K562 (cell line): ENCODE results near the gene TRIM31. TPM values are rescaled to one million over a fixed set of nuclear protein-coding genes. Genes with fewer than 3 reads are reported as not detected.
A peak's percentile ranks its signal among the peaks of the same experiment; 100 is the strongest.

Source experiments
- ATAC-seq: fragments of 200-7000 bp; cut with Tn5 transposase; 3 replicates; pipeline ENCODE4 v1.9.1; 2020; ENCODE audit warnings: moderate library complexity
- BruUV-seq: library from RNA; stranded (reverse); fragments of 400-500 nt; replicated peaks from 2 replicates; lab custom pipeline; 2021; lab: Mats Ljungman, UMichigan
- CTCF ChIA-PET: fragments of 300-600 bp; formaldehyde crosslinking; extraction: SDS; loops from one replicate; lab custom pipeline; 2021; ENCODE audit warnings: low intra/inter-chr PET ratio; lab: Yijun Ruan, JAX
- POLR2A ChIA-PET: fragments of 300-600, 350-650 bp; sonication (Branson Sonifier 250); formaldehyde crosslinking; extraction: SDS; loops from one replicate; lab custom pipeline; 2021; ENCODE audit warnings: antibody characterized with exemption, inconsistent platforms; lab: Yijun Ruan, JAX
- DNase-seq, 4 experiments: peaks; one replicate each; pipeline versions ENCODE4 v3.0.0 to v3.0.0-alpha.2; 2011 to 2018; ENCODE audit warnings: low spot score in 3 of 4, mixed read lengths in 3 of 4; ENCODE audit errors: extremely low read depth in 1 of 4
- FAIRE-seq: peaks from 2 replicates; lab custom pipeline; 2011; peaks lifted over from hg19 to GRCh38; lab: Jason Lieb, UNC
- H2AFZ ChIP-seq: 2 replicates; pipeline ENCODE4 v1.6.0; 2011; ENCODE audit warnings: low read depth, low read length, control low read depth, inconsistent platforms
- H3K27ac ChIP-seq: fragments of 200-600 bp; 3 replicates; pipeline ENCODE4 v1.8.0; 2011; ENCODE audit warnings: low read depth, mild to moderate bottlenecking, control low read depth, inconsistent platforms, low read length, moderate library complexity, mixed read lengths; ENCODE audit errors: extremely low read depth
- H3K27me3 ChIP-seq, 2 experiments: fragments of 300-600 bp in 1 of 2; 2 replicates in 1 of 2; 3 replicates in 1 of 2; pipeline versions ENCODE4 v1.6.0 to v1.8.0; 2011; ENCODE audit warnings: inconsistent platforms in 2 of 2, low read length in 2 of 2, mild to moderate bottlenecking in 1 of 2, mixed read lengths in 1 of 2, moderate library complexity in 1 of 2; ENCODE audit not compliant: control insufficient read depth in 2 of 2, insufficient read depth in 2 of 2
- H3K36me3 ChIP-seq: fragments of 300-600 bp; 3 replicates; pipeline ENCODE4 v1.8.0; 2011; ENCODE audit warnings: mild to moderate bottlenecking, low read length, inconsistent platforms; ENCODE audit not compliant: control insufficient read depth, insufficient read depth
- H3K4me1 ChIP-seq, 2 experiments: fragments of 200-600 bp in 1 of 2; replicated peaks in 1 of 2; 2 replicates in 1 of 2; 3 replicates in 1 of 2; pipeline versions ENCODE4 v1.5.1 to v1.8.0; 2011; ENCODE audit warnings: inconsistent platforms in 2 of 2, low read length in 2 of 2, mild to moderate bottlenecking in 1 of 2, mixed read lengths in 1 of 2, moderate library complexity in 1 of 2; ENCODE audit not compliant: control insufficient read depth in 2 of 2, insufficient read depth in 2 of 2
- H3K4me2 ChIP-seq: 2 replicates; pipeline ENCODE4 v1.6.1; 2011; ENCODE audit warnings: low read length, control low read depth, inconsistent platforms, mixed read lengths; ENCODE audit not compliant: insufficient read depth
- H3K4me3 ChIP-seq: fragments of 200-600 bp; sonication (generic), shearing (Covaris generic); 2 replicates; pipeline ENCODE4 v1.5.1; 2016; ENCODE audit warnings: control low read depth, inconsistent platforms
- H3K79me2 ChIP-seq: fragments of 200-600 bp; 3 replicates; pipeline ENCODE4 v1.8.0; 2011; ENCODE audit warnings: low read length, inconsistent platforms; ENCODE audit not compliant: control insufficient read depth, insufficient read depth
- H3K9ac ChIP-seq, 2 experiments: 2 replicates each; pipeline versions ENCODE4 v1.6.0 to v1.6.1; 2011; ENCODE audit warnings: low read depth in 2 of 2, low read length in 2 of 2, control low read depth in 1 of 2, inconsistent platforms in 1 of 2, mild to moderate bottlenecking in 1 of 2, mixed read lengths in 1 of 2; ENCODE audit not compliant: insufficient read depth in 1 of 2
- H3K9me1 ChIP-seq: one replicate; pipeline ENCODE4 v1.6.0; 2011; ENCODE audit warnings: inconsistent platforms, mild to moderate bottlenecking, low read length, moderate library complexity; ENCODE audit not compliant: control insufficient read depth, insufficient read depth
- H3K9me3 ChIP-seq: replicated peaks from 2 replicates; pipeline ENCODE4 v1.5.1; 2011; ENCODE audit warnings: low read depth, low read length, inconsistent platforms; ENCODE audit not compliant: control insufficient read depth, insufficient read depth
- H4K20me1 ChIP-seq: replicated peaks from 2 replicates; pipeline ENCODE4 v1.6.1; 2011; ENCODE audit warnings: low read length, inconsistent platforms, mixed read lengths; ENCODE audit not compliant: control insufficient read depth, insufficient read depth
- ATF1 ChIP-seq, 2 experiments: fragments of 450-650 bp in 1 of 2; IDR thresholded peaks; 2 replicates each; pipeline ENCODE4 v1.6.1; 2016; ENCODE audit warnings: missing compliant biosample characterization in 1 of 2, missing genetic modification characterization in 1 of 2
- CBFA2T3 ChIP-seq: fragments of 450-650 bp; IDR thresholded peaks from 2 replicates; pipeline ENCODE4 v1.6.1; 2017
- CTBP1 ChIP-seq: fragments of 450-650 bp; IDR thresholded peaks from 2 replicates; pipeline ENCODE4 v1.6.1; 2016; ENCODE audit warnings: borderline replicate concordance
- EZH2 ChIP-seq: IDR thresholded peaks from 2 replicates; pipeline ENCODE4 v1.6.1; 2012; ENCODE audit warnings: low read depth, mild to moderate bottlenecking, inconsistent platforms, low read length, borderline replicate concordance
- FOSL1 ChIP-seq: fragments of 200-800 bp; sonication (Bioruptor generic); conservative IDR thresholded peaks from 2 replicates; pipeline ENCODE4 v1.6.1; 2016; ENCODE audit warnings: missing genetic modification characterization, missing compliant biosample characterization
- HCFC1 ChIP-seq: IDR thresholded peaks from 2 replicates; pipeline ENCODE4 v1.6.1; 2012; ENCODE audit warnings: low read depth, low read length, improper control_type of control experiment
- HES1 ChIP-seq: fragments of 450-650 bp; IDR thresholded peaks from 2 replicates; pipeline ENCODE4 v1.6.1; 2016; ENCODE audit warnings: low read depth, mild to moderate bottlenecking, moderate library complexity
- MTA1 ChIP-seq: fragments of 450-650 bp; IDR thresholded peaks from 2 replicates; pipeline ENCODE4 v1.6.1; 2017; ENCODE audit warnings: borderline replicate concordance
- TARDBP ChIP-seq: fragments of 450-650 bp; IDR thresholded peaks from 2 replicates; pipeline ENCODE4 v1.6.1; 2016
- THRB ChIP-seq: fragments of 450-650 bp; formaldehyde crosslinking; conservative IDR thresholded peaks from 2 replicates; pipeline ENCODE4 v1.4.0; 2022; ENCODE audit warnings: mild to moderate bottlenecking, missing genetic modification characterization
- TRIM24 ChIP-seq, 2 experiments: fragments of 450-650 bp; IDR thresholded peaks; 2 replicates each; pipeline ENCODE4 v1.6.1; 2016
- ZBTB8A ChIP-seq: fragments of 450-650 bp; IDR thresholded peaks from 2 replicates; pipeline ENCODE4 v1.6.1; 2018; ENCODE audit warnings: mild to moderate bottlenecking, moderate library complexity; ENCODE audit not compliant: partially characterized antibody
- ZNF445 ChIP-seq: fragments of 250-450 bp; sonication (Bioruptor Pico); IDR thresholded peaks from 2 replicates; pipeline ENCODE4 v1.4.0; 2020; ENCODE audit warnings: low read depth, mild to moderate bottlenecking, moderate library complexity
- WGBS: fragments of 100-300 bp; shearing (Covaris generic); methylation state at CpG from one replicate; pipeline ENCODE4 v1.1.6; 2016; ENCODE audit warnings: low coverage, mixed read lengths; ENCODE audit not compliant: insufficient coverage; ENCODE audit errors: missing lambda C conversion rate; 5-methylcytosine and 5-hydroxymethylcytosine counted together
- in situ Hi-C: fragments of 300-500 bp; cut with MboI; formaldehyde crosslinking; loops from 4 replicates; pipeline ENCODE4 v1.15.0; 2018; ENCODE audit warnings: inconsistent platforms, mixed read lengths
- intact Hi-C: fragments of 100-400 bp; cut with micrococcal nuclease; formaldehyde crosslinking; loops from 2 replicates; pipeline ENCODE4 v1.14.2; 2022
- polyA plus RNA-seq, 8 experiments: library from polyadenylated mRNA; depleted of rRNA in 4 of 8; stranded (reverse) in 5 of 8; unstranded in 3 of 8; fragments of >200 nt; fragmentation: Nextera tagmentation in 2 of 8; fragmentation: Illumina TruSeq in 1 of 8; extraction: Ambion mirVana in 2 of 8; extraction: Trizol in 1 of 8; gene quantifications; 2 replicates each; pipeline versions ENCODE4 v1.2.1 to v1.2.3, GENCODE V29; 2011 to 2014; ENCODE audit warnings: inconsistent platforms in 1 of 8, missing spikeins in 1 of 8
- total RNA-seq, 7 experiments: library from RNA; depleted of rRNA in 6 of 7; stranded (reverse); fragments of >200 nt in 6 of 7; fragmentation: Illumina TruSeq in 2 of 7; extraction: Trizol in 2 of 7; gene quantifications; 2 replicates each; pipeline versions ENCODE4 v1.2.1 to v1.2.3, GENCODE V29; 2011 to 2021; ENCODE audit warnings: low replicate concordance in 1 of 7
- TF ChIP-seq, protein P1 (sequence below): sonication (generic); formaldehyde crosslinking; IDR thresholded peaks from 2 replicates; pipeline ENCODE4 v1.8.0; 2023; ENCODE audit warnings: mild to moderate bottlenecking, missing genetic modification reagents

TRIM31 gene
- total and polyA plus RNA-seq, 9 of the 15 experiments (the other 6 are each of a cell fraction or from before 2014, with no cell fraction given) = not detected

DNA sequence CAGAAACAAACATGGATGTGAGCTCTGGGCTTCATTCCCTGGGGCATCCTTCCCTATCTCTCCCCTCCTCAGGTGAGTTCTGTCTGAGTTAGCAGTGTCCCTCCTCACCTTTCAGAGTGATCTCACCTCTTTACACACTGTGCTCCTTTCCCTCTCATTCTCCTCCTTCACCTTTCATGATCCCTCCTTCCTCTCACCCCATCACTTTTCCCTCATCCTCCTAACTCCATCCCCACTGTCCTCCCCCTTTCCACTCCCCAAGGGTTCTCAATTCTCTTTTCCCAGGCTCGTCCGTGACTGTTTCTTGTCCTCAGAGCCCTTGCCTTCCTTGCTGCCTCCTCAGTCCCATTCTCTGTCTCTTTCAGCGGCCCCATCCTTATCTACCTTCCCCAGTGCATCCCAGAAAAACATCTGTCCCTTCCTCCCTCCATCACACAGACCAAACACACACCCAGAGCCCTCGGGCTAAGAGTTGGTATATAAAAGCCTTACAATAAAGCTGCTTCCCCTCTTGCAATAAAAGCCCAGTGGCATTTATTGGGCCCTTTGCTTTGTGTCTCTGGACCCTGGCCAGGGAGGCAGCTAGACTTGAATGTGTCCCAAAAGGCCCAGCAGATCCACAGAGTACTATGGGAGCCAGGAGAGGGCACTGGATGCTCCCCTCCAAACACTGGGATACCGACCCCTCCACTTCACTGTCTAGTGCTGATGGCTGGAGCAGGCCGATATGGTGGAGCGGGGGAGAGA lies 39.2 kb downstream of the TRIM31 start:
- Histone ChIP-seq H2AFZ (no peak overlapping the region), H3K79me2 (no peaks in the 10 kb centered on the region), H3K9me1 (no peaks in the 10 kb centered on the region), H3K9me3 (no peaks in the 10 kb centered on the region), H3K4me3 (no peak overlapping the region), H3K36me3 (peaks cover 8% of the 10 kb centered on the region; the same call in 2 of the 3 replicates), H3K4me1 (peaks cover 0 to 27% of the 10 kb centered on the region in 2 experiments; a peak in 2 of 5 replicates), H4K20me1 (0 out of 2 replicates have a peak, but pooled peaks cover 4% of the 10 kb centered on the region), H3K9ac (no peak overlapping the region), H3K4me2 (no peak overlapping the region), H3K27ac (no peak overlapping the region), H3K27me3 (peaks cover 25 to 39% of the 10 kb centered on the region in 2 experiments; a peak in 4 of 5 replicates)
- POLR2A ChIA-PET = interaction anchor here (0.6 to 1.4 kb wide), 3 partner anchors 13 to 541 kb away, joined by 3 to 5 read pairs (median 3); partner anchors contain the start of gene POLR1H
- WGBS = 13% methylated on average over 7 of the region's 7 CpGs
- FAIRE-seq = no peak
- BruUV-seq = no TSS peak
- in situ Hi-C loops = no loop called here
- intact Hi-C loops = no loop called here
- no peak for DNase-seq
- TF ChIP-seq TARDBP (no peak), CBFA2T3 (0 out of 2 replicates have a peak, but pooled peaks have one; percentile 23), EZH2 (no peak), HES1 (no peak), MTA1 (no peak), FOSL1 (tag) (no peak), CTBP1 (0 out of 2 replicates have a peak, but pooled peaks have one; percentile 33), ATF1 (CRISPR knock-in tag; IDR thresholded peaks at IDR 0.05) (no peak), ATF1 (tag; IDR thresholded peaks at IDR 0.05) (no peak), TRIM24 (IDR thresholded peaks at IDR 0.05) (no peak), THRB (0 out of 2 replicates have a peak, but pooled peaks have one; percentile 21), ZNF445 (CRISPR knock-in tag) (no peak), ZBTB8A (no peak), HCFC1 (no peak)
- TF ChIP-seq, protein P1, sequence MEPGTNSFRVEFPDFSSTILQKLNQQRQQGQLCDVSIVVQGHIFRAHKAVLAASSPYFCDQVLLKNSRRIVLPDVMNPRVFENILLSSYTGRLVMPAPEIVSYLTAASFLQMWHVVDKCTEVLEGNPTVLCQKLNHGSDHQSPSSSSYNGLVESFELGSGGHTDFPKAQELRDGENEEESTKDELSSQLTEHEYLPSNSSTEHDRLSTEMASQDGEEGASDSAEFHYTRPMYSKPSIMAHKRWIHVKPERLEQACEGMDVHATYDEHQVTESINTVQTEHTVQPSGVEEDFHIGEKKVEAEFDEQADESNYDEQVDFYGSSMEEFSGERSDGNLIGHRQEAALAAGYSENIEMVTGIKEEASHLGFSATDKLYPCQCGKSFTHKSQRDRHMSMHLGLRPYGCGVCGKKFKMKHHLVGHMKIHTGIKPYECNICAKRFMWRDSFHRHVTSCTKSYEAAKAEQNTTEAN (CRISPR knock-in tag) = no peak
- no peak for ATAC-seq
- CTCF ChIA-PET = interaction anchor here (1.2 kb wide), 1 partner anchor 57 kb away, joined by 3 read pairs; no protein-coding TSS in a partner anchor
